Omental fat pad (tissue), 4 donors: ENCODE data around the gene BTBD1. TPM values are rescaled to one million over a fixed set of nuclear protein-coding genes. Genes with fewer than 3 reads are reported as not detected.

ENCODE experiments used
- ATAC-seq: fragments of 150-250 bp; one replicate; pipeline ENCODE4 v1.9.1; 2016; ENCODE audit warnings: mild to moderate bottlenecking, moderate library complexity; ENCODE audit not compliant: low FRiP score
- DNase-seq: peaks from one replicate; pipeline ENCODE4 v3.0.0-alpha.2; 2019; ENCODE audit warnings: low spot score
- CTCF ChIP-seq, 3 donors: fragments of 450-650 bp; IDR thresholded peaks; one replicate each; pipeline ENCODE4 v1.5.1; 2016 to 2017; ENCODE audit warnings: antibody characterized with exemption in 3 of 3, mild to moderate bottlenecking in 3 of 3, moderate library complexity in 2 of 3
- total RNA-seq, 4 donors: library from RNA; depleted of rRNA; stranded (reverse); fragments of >200 nt; gene quantifications; one replicate each; pipeline ENCODE4 v1.1.0, GENCODE V29; 2016

Gene BTBD1
- total RNA-seq, 4 donors from 2014 or later = 56.9 to 104 (median 84.7) TPM

GRCh38 chr15:82978438-82978837 lies 88.6 kb downstream of the BTBD1 start:
- DNase-seq (no peak), ATAC-seq (no peak)
- TF ChIP-seq CTCF (IDR thresholded peaks at IDR 0.05) = no peak

- DNase-seq (no peak), ATAC-seq (no peak)
- TF ChIP-seq CTCF (IDR thresholded peaks at IDR 0.05) = no peak
Observed at GRCh38 chr15:82977076-82977475, 90.0 kb downstream of the BTBD1 start.

- TF ChIP-seq CTCF (IDR thresholded peaks at IDR 0.05) = no peak
- DNase-seq (no peak), ATAC-seq (no peak)
Observed at GRCh38 chr15:82972990-82973389, 94.1 kb downstream of the BTBD1 start.

GRCh38 chr15:82971218-82971984 lies 95.7 kb downstream of the BTBD1 start:
- DNase-seq (no peak), ATAC-seq (no peak)
- no peak for TF ChIP-seq CTCF (IDR thresholded peaks at IDR 0.05)

- ATAC-seq (no peak), DNase-seq (no peak)
- TF ChIP-seq CTCF (IDR thresholded peaks at IDR 0.05) = no peak
Observed at GRCh38 chr15:82970696-82971095, 96.4 kb downstream of the BTBD1 start.

- no peak for ATAC-seq
- no peak for TF ChIP-seq CTCF (IDR thresholded peaks at IDR 0.05)
- no peak for DNase-seq
Observed at GRCh38 chr15:82970078-82970686, 96.9 kb downstream of the BTBD1 start.

- no peak for DNase-seq
- no peak for TF ChIP-seq CTCF (IDR thresholded peaks at IDR 0.05)
- no peak for ATAC-seq
Observed at GRCh38 chr15:82969353-82969752, 97.7 kb downstream of the BTBD1 start.
